Endothelial cell (in vitro differentiated cells): ENCODE measurements around the gene TMEM87B. TPM values are rescaled to one million over a fixed set of nuclear protein-coding genes. Genes with fewer than 3 reads are reported as not detected.

Source experiments
- DNase-seq: peaks from one replicate; pipeline ENCODE4 v3.0.0; 2021; ENCODE audit warnings: low spot score
- H3K27ac Mint-ChIP-seq: one replicate; pipeline ENCODE4 v1.8.0; 2021; ENCODE audit warnings: mixed read lengths, inconsistent platforms; ENCODE audit not compliant: unreplicated experiment
- H3K27me3 Mint-ChIP-seq: one replicate; pipeline ENCODE4 v1.8.0; 2021; ENCODE audit warnings: mild to moderate bottlenecking, moderate library complexity, mixed read lengths, inconsistent platforms; ENCODE audit not compliant: unreplicated experiment
- H3K36me3 Mint-ChIP-seq: one replicate; pipeline ENCODE4 v1.8.0; 2021; ENCODE audit warnings: mild to moderate bottlenecking, low read depth, mixed read lengths, inconsistent platforms; ENCODE audit not compliant: unreplicated experiment
- H3K4me1 Mint-ChIP-seq: one replicate; pipeline ENCODE4 v1.8.0; 2021; ENCODE audit warnings: mild to moderate bottlenecking, mixed read lengths, inconsistent platforms; ENCODE audit not compliant: unreplicated experiment
- H3K4me3 Mint-ChIP-seq: one replicate; pipeline ENCODE4 v1.8.0; 2021; ENCODE audit warnings: mild to moderate bottlenecking, mixed read lengths, inconsistent platforms; ENCODE audit not compliant: unreplicated experiment
- H3K9me3 Mint-ChIP-seq: one replicate; pipeline ENCODE4 v1.8.0; 2021; ENCODE audit warnings: mixed read lengths, inconsistent platforms; ENCODE audit not compliant: unreplicated experiment
- CTCF ChIP-seq: fragments of 200-600 bp; sonication (generic); IDR thresholded peaks from one replicate; pipeline ENCODE4 v1.5.0; 2021; ENCODE audit warnings: antibody characterized with exemption; ENCODE audit not compliant: unreplicated experiment
- total RNA-seq: library from RNA; stranded (reverse); fragmentation: NEBNext Ultra II Directional; extraction: Animal tissue kit (Norgen Biotek cat#: 25700); gene quantifications from one replicate; pipeline ENCODE4 v1.2.1, GENCODE V29; 2021; ENCODE audit not compliant: unreplicated experiment

The TMEM87B gene
- total RNA-seq, 1 donor from 2014 or later, result 22.6 TPM

- H3K4me1 Mint-ChIP-seq, result peaks cover 19% of the 10 kb centered on the region
- no peak overlapping the region for H3K27ac Mint-ChIP-seq
- peaks cover 46% of the 10 kb centered on the region for H3K36me3 Mint-ChIP-seq
- no peak for DNase-seq
- no peaks in the 10 kb centered on the region for H3K27me3 Mint-ChIP-seq
- TF ChIP-seq CTCF, result no peak
- no peak overlapping the region for H3K4me3 Mint-ChIP-seq
- H3K9me3 Mint-ChIP-seq, result no peaks in the 10 kb centered on the region
Observed at GRCh38 chr2:112073875-112074274, 18.8 kb downstream of the TMEM87B start.

- no peak overlapping the region for H3K4me3 Mint-ChIP-seq
- no peaks in the 10 kb centered on the region for H3K9me3 Mint-ChIP-seq
- peaks cover 44% of the 10 kb centered on the region for H3K36me3 Mint-ChIP-seq
- H3K27ac Mint-ChIP-seq, result peak overlapping the region; percentile 40
- peaks cover 19% of the 10 kb centered on the region for H3K4me1 Mint-ChIP-seq
- no peak for DNase-seq
- no peak for TF ChIP-seq CTCF
- no peaks in the 10 kb centered on the region for H3K27me3 Mint-ChIP-seq
Observed at GRCh38 chr2:112074506-112074905, 19.4 kb downstream of the TMEM87B start.

GRCh38 chr2:112075490-112076260, 20.6 kb downstream of the TMEM87B start:
- Mint-ChIP-seq H3K36me3 (peaks cover 34% of the 10 kb centered on the region), H3K27me3 (no peaks in the 10 kb centered on the region), H3K27ac (peak overlapping the region; percentile 49), H3K4me1 (peaks cover 19% of the 10 kb centered on the region), H3K9me3 (no peaks in the 10 kb centered on the region), H3K4me3 (no peak overlapping the region)
- no peak for DNase-seq
- TF ChIP-seq CTCF, result no peak

- Mint-ChIP-seq H3K36me3 (peaks cover 33% of the 10 kb centered on the region), H3K4me3 (no peak overlapping the region), H3K9me3 (no peaks in the 10 kb centered on the region), H3K27ac (no peak overlapping the region), H3K4me1 (peaks cover 19% of the 10 kb centered on the region), H3K27me3 (no peaks in the 10 kb centered on the region)
- TF ChIP-seq CTCF, result no peak
- DNase-seq, result no peak
Observed at GRCh38 chr2:112077814-112078213, 22.7 kb downstream of the TMEM87B start.

GRCh38 chr2:112081262-112081661, 26.2 kb downstream of the TMEM87B start:
- Mint-ChIP-seq H3K4me1 (peaks cover 2% of the 10 kb centered on the region), H3K9me3 (no peaks in the 10 kb centered on the region), H3K4me3 (no peak overlapping the region), H3K36me3 (peaks cover 44% of the 10 kb centered on the region), H3K27ac (no peak overlapping the region), H3K27me3 (no peaks in the 10 kb centered on the region)
- no peak for TF ChIP-seq CTCF
- DNase-seq, result no peak
